Keratinocyte (primary cell): ENCODE measurements around the gene TP73. TPM values are rescaled to one million over a fixed set of nuclear protein-coding genes. Genes with fewer than 3 reads are reported as not detected.

Experiments used
- DNase-seq: peaks from one replicate; pipeline ENCODE4 v3.0.0-alpha.2; 2011; ENCODE audit warnings: low read depth, missing footprints, low spot score
- FAIRE-seq: peaks from 2 replicates; lab custom pipeline; 2011; peaks lifted over from hg19 to GRCh38; lab: Jason Lieb, UNC
- H2AFZ ChIP-seq: 2 replicates; pipeline ENCODE4 v1.6.0; 2012; ENCODE audit warnings: low read length, control low read depth, inconsistent platforms; ENCODE audit not compliant: control insufficient read depth
- H3K27ac ChIP-seq: 2 replicates; pipeline ENCODE4 v1.5.1; 2011; ENCODE audit warnings: low read length; ENCODE audit not compliant: control insufficient read depth, insufficient read depth
- H3K27me3 ChIP-seq: 3 replicates; pipeline ENCODE4 v1.6.0; 2011; ENCODE audit warnings: low read length; ENCODE audit not compliant: control insufficient read depth, insufficient read depth; ENCODE audit errors: extremely low read depth
- H3K36me3 ChIP-seq, 2 experiments: 2 replicates in 1 of 2; 3 replicates in 1 of 2; pipeline ENCODE4 v1.5.1; 2011; ENCODE audit warnings: low read length in 2 of 2, mild to moderate bottlenecking in 1 of 2; ENCODE audit not compliant: control insufficient read depth in 2 of 2, insufficient read depth in 2 of 2; ENCODE audit errors: extremely low read depth in 1 of 2
- H3K4me1 ChIP-seq: 3 replicates; pipeline ENCODE4 v1.5.1; 2011; ENCODE audit warnings: low read length; ENCODE audit not compliant: control insufficient read depth, insufficient read depth; ENCODE audit errors: extremely low read depth
- H3K4me2 ChIP-seq: 3 replicates; pipeline ENCODE4 v1.6.0; 2011; ENCODE audit warnings: low read depth, low read length; ENCODE audit not compliant: control insufficient read depth, insufficient read depth; ENCODE audit errors: extremely low read depth
- H3K4me3 ChIP-seq, 3 experiments: fragments of 200-600 bp in 1 of 3; sonication (generic) in 1 of 3; 2 replicates in 2 of 3; 3 replicates in 1 of 3; pipeline ENCODE4 v1.5.1; 2011 to 2016; ENCODE audit warnings: low read length in 3 of 3, mild to moderate bottlenecking in 3 of 3, control low read depth in 2 of 3, inconsistent platforms in 1 of 3, low read depth in 1 of 3, mixed read lengths in 1 of 3, mixed run types in 1 of 3, moderate library complexity in 1 of 3; ENCODE audit not compliant: control insufficient read depth in 2 of 3, insufficient read depth in 2 of 3; ENCODE audit errors: extremely low read depth in 1 of 3
- H3K79me2 ChIP-seq: 2 replicates; pipeline ENCODE4 v1.6.0; 2012; ENCODE audit warnings: low read length; ENCODE audit not compliant: control insufficient read depth, insufficient read depth
- H3K9ac ChIP-seq: 3 replicates; pipeline ENCODE4 v1.6.0; 2011; ENCODE audit warnings: low read length; ENCODE audit not compliant: control insufficient read depth, insufficient read depth; ENCODE audit errors: extremely low read depth
- H3K9me1 ChIP-seq: 3 replicates; pipeline ENCODE4 v1.6.0; 2011; ENCODE audit warnings: low read length; ENCODE audit not compliant: control insufficient read depth, insufficient read depth; ENCODE audit errors: extremely low read depth
- H3K9me3 ChIP-seq: 2 replicates; pipeline ENCODE4 v1.5.1; 2012; ENCODE audit warnings: low read depth, low read length; ENCODE audit not compliant: control insufficient read depth
- H4K20me1 ChIP-seq: 3 replicates; pipeline ENCODE4 v1.6.0; 2011; ENCODE audit warnings: low read length; ENCODE audit not compliant: control insufficient read depth, insufficient read depth; ENCODE audit errors: extremely low read depth
- CTCF ChIP-seq, 3 experiments: IDR thresholded peaks in 1 of 3; conservative IDR thresholded peaks in 1 of 3; optimal IDR thresholded peaks in 1 of 3; 2 replicates in 2 of 3; 3 replicates in 1 of 3; pipeline versions ENCODE3 to v1.5.1; 2011; ENCODE audit warnings: low read length in 3 of 3, mild to moderate bottlenecking in 3 of 3, moderate library complexity in 2 of 3, control low read depth in 1 of 3, inconsistent platforms in 1 of 3; ENCODE audit not compliant: insufficient read depth in 2 of 3; ENCODE audit errors: extremely low read depth in 1 of 3
- EZH2 ChIP-seq: IDR thresholded peaks from one replicate; pipeline ENCODE4 v1.6.1; 2012; ENCODE audit warnings: inconsistent platforms, mild to moderate bottlenecking, low read length, moderate library complexity
- dilution Hi-C: fragments of 300-500 bp; cut with MboI; formaldehyde crosslinking; loops from one replicate; pipeline ENCODE4 v1.7.0; 2020; ENCODE audit warnings: low sequenced_read_pairs; ENCODE audit not compliant: extremely low pct_ligation_motif_present
- polyA plus RNA-seq, 5 experiments: library from polyadenylated mRNA; depleted of rRNA in 3 of 5; stranded (reverse) in 3 of 5; stranded (forward) in 1 of 5; unstranded in 1 of 5; fragments of >200 nt; gene quantifications; 1 replicate in 1 of 5; 2 replicates in 3 of 5; 3 replicates in 1 of 5; pipeline versions ENCODE4 v1.2.1 to v1.2.3, GENCODE V29; 2011 to 2012; ENCODE audit warnings: missing spikeins in 2 of 5, low read depth in 1 of 5, low replicate concordance in 1 of 5

Gene TP73
- polyA plus RNA-seq, 1 donor (not counting 4 experiments of a cell fraction or from before 2014, with no cell fraction given) = 0.14 TPM

GRCh38 chr1:3638027-3638426 is 14.3 kb upstream of the TP73 start:
- H4K20me1 ChIP-seq = no peaks in the 10 kb centered on the region
- dilution Hi-C loops = loop anchor here (25.0 kb wide), 1 partner anchor 101 kb away; no protein-coding TSS in a partner anchor
- no peak overlapping the region for H3K27ac ChIP-seq
- no peak for FAIRE-seq
- no peaks in the 10 kb centered on the region for H3K4me1 ChIP-seq
- H3K27me3 ChIP-seq = no peaks in the 10 kb centered on the region
- no peak overlapping the region for H2AFZ ChIP-seq
- no peak overlapping the region for H3K9ac ChIP-seq
- H3K4me2 ChIP-seq = no peak overlapping the region
- no peaks in the 10 kb centered on the region for H3K9me3 ChIP-seq
- H3K4me3 ChIP-seq = no peak overlapping the region
- TF ChIP-seq CTCF (optimal IDR thresholded peaks at IDR 0.05 in 1 of 3, IDR thresholded peaks at IDR 0.05 in 1 of 3, conservative IDR thresholded peaks at IDR 0.05 in 1 of 3; ENCODE audit: extremely low read depth in 1 of 3, insufficient read depth in 2 of 3, low read length in 3 of 3) (no peak), EZH2 (no peak)
- no peak for DNase-seq
- peaks cover 23 to 24% of the 10 kb centered on the region in 2 experiments for H3K36me3 ChIP-seq
- H3K79me2 ChIP-seq = no peaks in the 10 kb centered on the region
- H3K9me1 ChIP-seq = no peaks in the 10 kb centered on the region

- no peaks in the 10 kb centered on the region for H3K4me1 ChIP-seq
- no peak overlapping the region for H3K27ac ChIP-seq
- dilution Hi-C loops = loop anchor here (25.0 kb wide), 1 partner anchor 101 kb away; no protein-coding TSS in a partner anchor
- H3K9ac ChIP-seq = no peak overlapping the region
- H3K4me2 ChIP-seq = no peak overlapping the region
- DNase-seq (no peak), FAIRE-seq (no peak)
- no peak overlapping the region for H3K4me3 ChIP-seq
- H4K20me1 ChIP-seq = no peaks in the 10 kb centered on the region
- TF ChIP-seq CTCF (optimal IDR thresholded peaks at IDR 0.05 in 1 of 3, IDR thresholded peaks at IDR 0.05 in 1 of 3, conservative IDR thresholded peaks at IDR 0.05 in 1 of 3; ENCODE audit: extremely low read depth in 1 of 3, insufficient read depth in 2 of 3, low read length in 3 of 3) (no peak), EZH2 (no peak)
- H3K27me3 ChIP-seq = no peaks in the 10 kb centered on the region
- no peak overlapping the region for H2AFZ ChIP-seq
- peaks cover 23 to 24% of the 10 kb centered on the region in 2 experiments for H3K36me3 ChIP-seq
- H3K79me2 ChIP-seq = no peaks in the 10 kb centered on the region
- H3K9me3 ChIP-seq = no peaks in the 10 kb centered on the region
- H3K9me1 ChIP-seq = no peaks in the 10 kb centered on the region
These were observed 13.6 kb upstream of the TP73 start for GRCh38 chr1:3638676-3639075.
